ENCODE measurements around the gene APOBR.

- TF ChIP-seq EZH2 (IDR thresholded peaks at IDR 0.05; ENCODE audit: insufficient read depth, poor library complexity, severe bottlenecking) (no peak), EZH2phosphoT487 (IDR thresholded peaks at IDR 0.05; ENCODE audit: insufficient read depth, low read depth) (no peak)
Measured at GRCh38 chr16:28544998-28545397, 50.6 kb downstream of the APOBR start.

All from GM23248 (cell line).